GM21423 (cell line): Measurements from ENCODE around the gene ARHGAP29.

Source experiments
- ATAC-seq: cut with Tn5 transposase; IDR thresholded peaks from one replicate; pipeline ENCODE4 v1.9.1; 2021; ENCODE audit warnings: mild to moderate bottlenecking, moderate library complexity; ENCODE audit not compliant: unreplicated experiment

Gene ARHGAP29

DNA sequence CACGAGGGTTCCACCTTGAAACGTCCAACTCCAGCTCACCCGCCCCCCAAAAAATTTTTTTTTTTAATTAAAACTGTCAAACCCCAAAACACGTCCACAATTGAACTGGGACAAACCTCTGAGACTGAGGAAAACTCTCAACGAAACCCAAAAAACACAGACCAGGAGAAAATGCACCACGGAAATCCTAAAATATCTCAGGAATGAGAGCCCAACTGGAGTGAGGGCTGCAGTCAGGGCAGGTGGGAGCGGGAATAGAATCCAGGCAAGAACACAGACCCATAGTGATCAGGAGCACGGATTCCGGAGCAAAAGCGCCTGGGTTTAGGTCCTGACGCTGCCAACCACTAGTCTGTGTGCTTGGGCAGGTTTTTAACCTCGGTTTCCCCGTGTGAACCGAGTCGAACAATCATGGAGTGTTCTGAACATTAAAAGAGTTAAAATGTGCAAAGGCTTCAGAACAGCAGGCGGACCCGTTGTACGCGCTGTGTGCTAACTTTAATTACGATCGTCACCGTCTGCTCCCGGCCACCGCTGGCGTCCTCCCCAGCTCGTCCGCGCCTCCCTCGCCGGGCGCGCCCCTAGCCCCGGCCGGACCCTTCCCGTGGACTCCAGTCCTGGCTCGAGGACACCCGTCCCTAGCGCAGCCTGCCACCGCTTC, 624 bp downstream of the ARHGAP29 start:
- no peak for ATAC-seq

DNA sequence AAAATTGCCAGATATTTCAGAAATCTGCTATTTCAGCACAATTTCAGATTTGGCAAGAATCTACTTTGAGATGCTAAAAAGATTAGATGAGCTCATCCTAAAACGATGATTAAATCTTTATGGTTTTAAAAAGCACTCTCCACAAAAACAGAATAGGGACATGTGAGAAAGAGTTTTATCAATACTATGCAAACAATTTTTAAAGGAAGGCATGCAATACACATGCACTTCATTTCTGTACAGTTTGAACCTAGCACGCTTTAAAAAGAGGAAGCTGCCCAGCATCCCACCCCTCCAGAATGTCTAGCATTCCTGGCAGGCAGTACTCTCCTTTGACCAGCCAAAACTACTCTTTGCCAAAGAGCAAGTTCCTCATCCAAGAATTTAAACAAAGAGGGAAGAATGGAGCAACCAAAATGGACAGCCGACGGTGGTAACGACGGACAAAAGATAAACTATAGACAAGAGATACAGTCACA, 1.3 kb downstream of the ARHGAP29 start:
- ATAC-seq: no peak

DNA sequence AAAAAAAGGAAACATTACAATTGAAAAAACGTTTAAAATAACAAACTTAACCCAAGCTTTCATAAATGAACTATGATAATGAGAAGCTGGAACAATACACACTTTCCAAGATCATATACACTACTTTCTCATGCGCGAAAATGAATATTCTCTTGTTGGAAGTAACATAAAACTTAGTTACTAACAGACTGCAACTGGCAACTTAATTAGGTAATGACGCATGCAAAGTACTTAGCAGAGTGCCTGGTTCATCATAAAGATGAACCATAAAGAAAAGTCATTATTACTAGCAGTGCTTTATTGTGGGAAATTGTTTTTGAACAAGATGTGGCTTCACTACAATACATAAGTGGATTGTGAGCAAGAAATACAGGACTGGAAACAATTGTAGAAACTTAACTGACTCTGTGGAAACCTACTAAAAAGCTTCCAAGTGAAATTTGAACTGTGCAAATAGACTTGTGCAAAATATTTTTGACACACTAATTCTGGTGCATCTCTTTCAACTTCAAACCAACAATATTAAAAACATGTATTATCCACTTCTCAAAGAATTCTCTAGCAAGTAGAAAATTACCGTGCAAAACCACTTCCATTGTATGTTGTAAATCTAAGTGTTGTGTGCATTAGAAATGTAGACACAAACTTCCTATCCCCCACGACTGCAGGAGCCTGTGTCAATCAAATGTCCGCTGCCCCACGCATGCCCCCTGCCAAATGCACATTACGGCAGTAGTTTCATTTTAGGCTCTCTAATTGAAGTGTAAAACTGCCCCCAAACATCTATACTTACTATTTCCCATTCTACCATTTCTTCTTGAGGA, 2.0 kb downstream of the ARHGAP29 start:
- ATAC-seq: no peak

DNA sequence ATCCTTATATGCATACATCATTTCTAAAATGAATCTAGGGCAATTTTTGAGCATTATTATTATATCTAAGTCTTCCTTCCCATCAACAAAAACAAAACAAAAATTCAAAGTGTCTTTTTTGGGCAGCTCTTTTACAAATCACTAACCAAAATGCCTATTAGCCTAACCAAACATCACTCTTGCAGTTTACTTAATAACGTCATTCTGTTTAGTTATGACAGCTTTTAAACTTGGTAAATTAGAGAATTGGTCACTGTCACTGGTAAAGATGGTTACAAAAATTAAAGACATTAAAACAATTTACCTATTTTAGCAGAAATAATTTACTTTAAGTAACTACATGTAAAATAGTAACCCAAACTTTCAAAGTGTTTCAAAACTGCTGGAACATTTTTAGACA, 2.8 kb downstream of the ARHGAP29 start:
- no peak for ATAC-seq

DNA sequence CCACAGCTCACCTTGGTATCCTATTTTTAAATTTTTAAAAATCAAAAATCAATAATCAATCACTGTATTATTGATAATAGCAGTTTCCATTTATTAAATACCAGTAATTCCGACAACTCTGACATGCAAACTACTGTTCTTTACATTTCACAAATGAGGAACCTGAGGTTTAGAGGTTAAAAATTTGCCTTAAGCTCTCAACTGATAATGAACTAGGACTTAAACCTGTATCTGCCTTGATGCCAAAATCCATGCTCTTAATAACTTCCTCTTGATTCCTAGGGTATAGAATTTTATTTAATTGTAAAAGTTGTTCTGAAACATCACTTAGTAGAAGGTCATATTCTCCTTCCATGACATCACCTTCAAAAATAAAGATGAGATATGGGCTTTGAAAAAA, 5.6 kb downstream of the ARHGAP29 start:
- ATAC-seq: no peak

DNA sequence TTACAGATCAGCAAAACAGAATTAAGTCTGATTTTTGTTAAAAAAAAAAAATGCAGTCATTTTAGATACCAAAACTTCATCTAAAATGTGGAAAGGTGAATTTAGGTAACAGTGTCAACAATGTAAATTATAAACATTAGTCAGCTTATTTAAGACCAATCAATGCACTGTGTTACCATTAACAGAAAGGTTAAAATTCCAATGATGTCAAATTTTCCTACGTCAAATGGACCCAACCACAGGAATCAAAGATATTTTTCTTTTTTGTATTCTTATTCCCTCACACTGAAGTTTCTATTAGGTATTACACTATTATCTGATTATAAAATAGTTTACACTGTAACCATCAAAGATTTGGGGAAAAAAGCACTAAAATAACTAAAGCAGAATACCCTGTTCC, 6.5 kb downstream of the ARHGAP29 start:
- ATAC-seq: no peak

DNA sequence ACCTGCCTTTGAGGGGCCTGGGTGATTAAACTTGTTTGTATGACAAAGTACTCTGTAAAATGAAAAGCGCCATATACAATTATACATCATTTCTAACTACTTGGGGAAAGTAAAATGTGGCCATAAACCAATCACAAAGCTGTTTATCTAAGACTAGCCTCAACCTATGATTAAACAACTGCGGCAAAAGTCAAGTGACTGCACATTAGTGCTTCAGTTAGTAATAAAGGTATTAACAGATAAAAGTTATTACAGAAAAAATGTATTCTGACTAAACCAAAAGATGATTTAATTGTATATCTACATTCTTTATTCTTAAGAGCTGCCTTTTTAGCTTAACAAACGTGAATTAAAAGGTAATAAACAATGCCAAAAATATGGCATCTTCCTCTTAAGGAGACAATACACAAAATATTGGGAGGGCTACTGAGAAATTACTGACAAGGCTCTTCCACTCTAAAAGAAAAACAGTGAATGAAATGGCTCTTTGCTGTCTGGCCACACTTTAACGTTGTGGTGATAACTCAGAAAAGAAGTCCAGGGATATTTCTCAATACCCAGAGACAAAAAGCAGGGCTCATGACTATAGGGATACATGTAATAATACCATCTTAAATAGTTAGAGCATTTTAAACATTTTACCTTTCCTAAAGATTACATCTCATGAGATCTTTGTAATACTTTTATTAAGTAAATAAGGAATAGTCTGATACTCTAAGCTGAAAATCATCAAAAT, 8.6 kb downstream of the ARHGAP29 start:
- no peak for ATAC-seq

DNA sequence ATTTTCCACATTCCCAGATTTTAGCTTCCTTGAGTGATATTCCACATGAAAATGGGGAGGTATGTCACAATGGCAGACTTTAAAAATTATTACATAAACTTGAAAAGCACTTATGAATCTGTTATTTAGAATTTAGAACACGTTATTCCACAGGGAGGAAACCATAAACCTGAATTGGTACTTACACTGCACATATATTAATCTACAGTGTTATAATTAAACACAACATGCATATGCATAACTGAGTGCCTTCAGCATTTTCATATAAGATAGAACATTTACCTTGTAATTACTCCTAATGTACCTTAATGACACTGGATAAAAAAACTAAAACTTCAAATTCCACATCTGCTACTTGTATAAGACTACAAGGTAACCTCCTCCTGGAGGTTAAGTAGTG, 9.8 kb downstream of the ARHGAP29 start:
- ATAC-seq: no peak

GRCh38 chr1:94225845-94226244, 11.5 kb downstream of the ARHGAP29 start:
- no peak for ATAC-seq

- ATAC-seq: no peak
These were observed 19.1 kb downstream of the ARHGAP29 start for GRCh38 chr1:94218332-94218731.

GRCh38 chr1:94215955-94216354, 21.4 kb downstream of the ARHGAP29 start:
- ATAC-seq: no peak

GRCh38 chr1:94209982-94210381, 27.4 kb downstream of the ARHGAP29 start:
- no peak for ATAC-seq

GRCh38 chr1:94209425-94209824, 28.0 kb downstream of the ARHGAP29 start:
- no peak for ATAC-seq

DNA sequence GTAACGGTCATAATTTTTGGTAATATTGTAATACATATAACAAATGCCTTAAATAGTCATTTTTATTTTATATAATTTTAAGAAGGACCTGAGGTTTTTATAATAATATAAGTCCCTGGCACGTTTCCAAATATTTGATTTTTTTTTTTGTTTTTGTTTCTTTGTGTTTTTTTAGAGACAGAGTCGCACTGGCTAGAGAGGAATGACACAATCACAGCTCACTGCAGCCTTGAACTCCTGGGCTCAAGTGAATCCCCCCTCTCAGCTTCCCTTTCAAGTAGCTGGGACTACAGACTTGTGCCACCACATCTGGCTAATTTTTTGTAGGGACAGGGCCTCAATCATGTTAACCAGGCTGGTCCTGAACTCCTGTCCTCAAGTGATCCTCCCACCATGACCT, 29.7 kb downstream of the ARHGAP29 start:
- ATAC-seq: no peak

DNA sequence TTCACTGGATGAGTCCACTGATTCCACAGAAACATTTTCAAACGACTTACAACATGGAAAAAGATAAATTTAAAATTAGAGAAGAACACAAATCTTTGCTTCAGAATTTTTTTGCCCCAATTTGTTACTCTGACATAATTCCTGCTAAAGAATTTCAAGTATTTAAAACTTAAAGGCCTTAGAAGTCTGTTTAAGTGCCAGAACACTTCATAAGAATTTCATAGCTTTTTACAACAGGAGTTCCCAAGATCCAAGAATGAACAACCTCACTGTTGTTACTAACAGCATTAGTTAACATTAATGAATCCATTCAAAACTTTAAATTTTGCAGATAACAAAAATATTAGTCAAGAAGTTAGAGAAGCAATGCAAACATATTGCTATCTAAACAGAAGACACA, 31.7 kb downstream of the ARHGAP29 start:
- no peak for ATAC-seq

GRCh38 chr1:94202241-94202640, 35.1 kb downstream of the ARHGAP29 start:
- ATAC-seq: no peak

GRCh38 chr1:94199398-94199797, 38.0 kb downstream of the ARHGAP29 start:
- no peak for ATAC-seq

- ATAC-seq: no peak
These were observed 43.1 kb downstream of the ARHGAP29 start for GRCh38 chr1:94194079-94194865.

GRCh38 chr1:94193128-94193527, 44.3 kb downstream of the ARHGAP29 start:
- no peak for ATAC-seq

DNA sequence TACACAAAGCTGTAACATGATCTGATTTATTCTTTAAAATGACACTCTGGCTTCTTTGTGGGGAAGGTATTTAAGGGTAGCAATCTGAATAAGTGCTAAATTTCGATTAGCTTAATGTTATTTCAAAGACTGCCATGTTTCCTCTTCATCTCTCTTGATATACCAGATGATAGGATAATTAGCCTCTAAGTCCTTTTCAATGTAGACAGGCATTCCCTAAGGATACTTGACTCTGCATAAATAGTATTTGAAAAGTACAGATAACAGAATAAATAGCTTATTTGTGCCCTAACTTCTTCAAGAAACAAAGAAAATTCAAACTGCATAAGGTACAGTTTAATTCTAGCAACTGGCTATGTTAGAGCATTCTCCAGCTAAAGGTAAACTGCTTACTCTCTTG, 46.2 kb downstream of the ARHGAP29 start:
- no peak for ATAC-seq

DNA sequence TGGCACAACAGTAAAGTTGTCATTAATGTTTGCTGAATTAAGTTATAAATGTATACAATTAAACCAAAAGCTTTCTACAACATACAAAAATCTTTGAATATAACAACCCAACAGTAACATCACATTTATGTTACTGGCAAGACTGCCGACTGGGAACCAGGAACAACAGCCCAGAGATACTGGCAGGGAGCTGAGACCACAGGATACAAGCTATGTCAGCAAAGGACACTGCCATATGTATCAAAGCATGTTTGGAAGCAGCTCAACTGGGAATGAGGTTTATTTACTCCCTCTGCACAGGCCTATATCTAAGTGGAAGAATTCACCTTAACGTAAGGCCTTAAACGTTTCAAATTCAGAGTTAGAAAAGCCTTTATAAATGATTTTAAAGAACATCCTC, 50.4 kb downstream of the ARHGAP29 start:
- no peak for ATAC-seq
